ENCODE measurements around the gene TEX11. TPM values are rescaled to one million over a fixed set of nuclear protein-coding genes. Genes with fewer than 3 reads are reported as not detected.

Gene TEX11
- total and polyA plus RNA-seq, 2 experiments from 2014 or later: 0.60 to 1.0 TPM

DNA sequence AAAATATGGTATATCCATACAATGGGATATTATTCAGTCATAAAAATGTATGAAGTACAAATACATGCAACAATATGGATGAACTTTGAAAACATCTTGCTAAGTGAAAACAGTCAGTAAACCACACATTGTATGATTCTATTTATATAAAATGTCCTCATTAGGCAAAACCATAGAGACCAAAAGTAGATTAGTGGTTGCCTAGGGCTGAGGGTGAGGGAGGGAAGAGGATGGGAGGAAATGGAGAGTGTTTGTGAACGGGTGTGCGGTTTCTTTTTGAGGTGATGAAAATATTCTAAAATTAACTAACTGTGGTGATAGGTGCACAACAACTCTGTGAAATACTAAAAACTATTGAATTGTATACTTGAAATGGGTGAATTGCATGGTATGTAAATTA lies 29.6 kb downstream of the TEX11 start (continued):
- TF ChIP-seq ZNF462 (CRISPR knock-in tag; IDR thresholded peaks at IDR 0.05): no peak
- TF ChIP-seq STAT1 (IDR thresholded peaks at IDR 0.05; ENCODE audit: unreplicated experiment): no peak
- TF ChIP-seq NANOG (IDR thresholded peaks at IDR 0.05; ENCODE audit: borderline replicate concordance): no peak
- no peak for TF ChIP-seq ZNF331 (CRISPR knock-in tag; IDR thresholded peaks at IDR 0.05; ENCODE audit: low read depth)
- TF ChIP-seq JUNB (IDR thresholded peaks at IDR 0.05; ENCODE audit: unreplicated experiment): no peak

- Histone ChIP-seq H3K9me2 (ENCODE audit: insufficient read depth) (no peaks in the 10 kb centered on the region), H3K27me3 (ENCODE audit: insufficient read depth) (no peaks in the 10 kb centered on the region), H3K4me2 (no peak overlapping the region), H2AFZ (no peak overlapping the region), H3K4me1 (ENCODE audit: insufficient read depth) (no peaks in the 10 kb centered on the region), H4K20me1 (replicated peaks; ENCODE audit: insufficient read depth) (no peaks in the 10 kb centered on the region), H3K4me3 (no peak overlapping the region), H3K36me3 (ENCODE audit: insufficient read depth) (no peaks in the 10 kb centered on the region), H3K79me2 (replicated peaks; ENCODE audit: insufficient read depth) (no peaks in the 10 kb centered on the region), H3K27ac (ENCODE audit: low read depth) (no peak overlapping the region), H3F3A (replicated peaks; ENCODE audit: low read depth) (no peaks in the 10 kb centered on the region)
- peaks cover 3% of the 10 kb centered on the region for H3K27me3 Mint-ChIP-seq (ENCODE audit: insufficient read depth, low read depth, poor library complexity)
- no peak overlapping the region for H3K27ac Mint-ChIP-seq
- no peaks in the 10 kb centered on the region for H3K4me1 Mint-ChIP-seq
- no peak overlapping the region for H3K4me3 Mint-ChIP-seq
- DNase-seq (ENCODE audit: low spot score) (no peak), ATAC-seq (no peak)
- no peaks in the 10 kb centered on the region; the same call in 2 of the 3 replicates for H3K9me3 Mint-ChIP-seq
- H3K36me3 Mint-ChIP-seq (ENCODE audit: low read depth): no peaks in the 10 kb centered on the region
- TF ChIP-seq, protein P1, sequence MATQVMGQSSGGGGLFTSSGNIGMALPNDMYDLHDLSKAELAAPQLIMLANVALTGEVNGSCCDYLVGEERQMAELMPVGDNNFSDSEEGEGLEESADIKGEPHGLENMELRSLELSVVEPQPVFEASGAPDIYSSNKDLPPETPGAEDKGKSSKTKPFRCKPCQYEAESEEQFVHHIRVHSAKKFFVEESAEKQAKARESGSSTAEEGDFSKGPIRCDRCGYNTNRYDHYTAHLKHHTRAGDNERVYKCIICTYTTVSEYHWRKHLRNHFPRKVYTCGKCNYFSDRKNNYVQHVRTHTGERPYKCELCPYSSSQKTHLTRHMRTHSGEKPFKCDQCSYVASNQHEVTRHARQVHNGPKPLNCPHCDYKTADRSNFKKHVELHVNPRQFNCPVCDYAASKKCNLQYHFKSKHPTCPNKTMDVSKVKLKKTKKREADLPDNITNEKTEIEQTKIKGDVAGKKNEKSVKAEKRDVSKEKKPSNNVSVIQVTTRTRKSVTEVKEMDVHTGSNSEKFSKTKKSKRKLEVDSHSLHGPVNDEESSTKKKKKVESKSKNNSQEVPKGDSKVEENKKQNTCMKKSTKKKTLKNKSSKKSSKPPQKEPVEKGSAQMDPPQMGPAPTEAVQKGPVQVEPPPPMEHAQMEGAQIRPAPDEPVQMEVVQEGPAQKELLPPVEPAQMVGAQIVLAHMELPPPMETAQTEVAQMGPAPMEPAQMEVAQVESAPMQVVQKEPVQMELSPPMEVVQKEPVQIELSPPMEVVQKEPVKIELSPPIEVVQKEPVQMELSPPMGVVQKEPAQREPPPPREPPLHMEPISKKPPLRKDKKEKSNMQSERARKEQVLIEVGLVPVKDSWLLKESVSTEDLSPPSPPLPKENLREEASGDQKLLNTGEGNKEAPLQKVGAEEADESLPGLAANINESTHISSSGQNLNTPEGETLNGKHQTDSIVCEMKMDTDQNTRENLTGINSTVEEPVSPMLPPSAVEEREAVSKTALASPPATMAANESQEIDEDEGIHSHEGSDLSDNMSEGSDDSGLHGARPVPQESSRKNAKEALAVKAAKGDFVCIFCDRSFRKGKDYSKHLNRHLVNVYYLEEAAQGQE (IDR thresholded peaks at IDR 0.05; ENCODE audit: unreplicated experiment): no peak
- TF ChIP-seq POLR2AphosphoS5 (IDR thresholded peaks at IDR 0.05; ENCODE audit: low read depth): no peak
- TF ChIP-seq EZH2 (IDR thresholded peaks at IDR 0.05; ENCODE audit: low read depth, unreplicated experiment): no peak
- no peak for TF ChIP-seq NANOG (IDR thresholded peaks at IDR 0.05; ENCODE audit: borderline replicate concordance)
- no peak for TF ChIP-seq JUNB (IDR thresholded peaks at IDR 0.05; ENCODE audit: unreplicated experiment)
- TF ChIP-seq, protein P2, sequence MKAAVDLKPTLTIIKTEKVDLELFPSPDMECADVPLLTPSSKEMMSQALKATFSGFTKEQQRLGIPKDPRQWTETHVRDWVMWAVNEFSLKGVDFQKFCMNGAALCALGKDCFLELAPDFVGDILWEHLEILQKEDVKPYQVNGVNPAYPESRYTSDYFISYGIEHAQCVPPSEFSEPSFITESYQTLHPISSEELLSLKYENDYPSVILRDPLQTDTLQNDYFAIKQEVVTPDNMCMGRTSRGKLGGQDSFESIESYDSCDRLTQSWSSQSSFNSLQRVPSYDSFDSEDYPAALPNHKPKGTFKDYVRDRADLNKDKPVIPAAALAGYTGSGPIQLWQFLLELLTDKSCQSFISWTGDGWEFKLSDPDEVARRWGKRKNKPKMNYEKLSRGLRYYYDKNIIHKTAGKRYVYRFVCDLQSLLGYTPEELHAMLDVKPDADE (IDR thresholded peaks at IDR 0.05): no peak
- TF ChIP-seq, protein P3, sequence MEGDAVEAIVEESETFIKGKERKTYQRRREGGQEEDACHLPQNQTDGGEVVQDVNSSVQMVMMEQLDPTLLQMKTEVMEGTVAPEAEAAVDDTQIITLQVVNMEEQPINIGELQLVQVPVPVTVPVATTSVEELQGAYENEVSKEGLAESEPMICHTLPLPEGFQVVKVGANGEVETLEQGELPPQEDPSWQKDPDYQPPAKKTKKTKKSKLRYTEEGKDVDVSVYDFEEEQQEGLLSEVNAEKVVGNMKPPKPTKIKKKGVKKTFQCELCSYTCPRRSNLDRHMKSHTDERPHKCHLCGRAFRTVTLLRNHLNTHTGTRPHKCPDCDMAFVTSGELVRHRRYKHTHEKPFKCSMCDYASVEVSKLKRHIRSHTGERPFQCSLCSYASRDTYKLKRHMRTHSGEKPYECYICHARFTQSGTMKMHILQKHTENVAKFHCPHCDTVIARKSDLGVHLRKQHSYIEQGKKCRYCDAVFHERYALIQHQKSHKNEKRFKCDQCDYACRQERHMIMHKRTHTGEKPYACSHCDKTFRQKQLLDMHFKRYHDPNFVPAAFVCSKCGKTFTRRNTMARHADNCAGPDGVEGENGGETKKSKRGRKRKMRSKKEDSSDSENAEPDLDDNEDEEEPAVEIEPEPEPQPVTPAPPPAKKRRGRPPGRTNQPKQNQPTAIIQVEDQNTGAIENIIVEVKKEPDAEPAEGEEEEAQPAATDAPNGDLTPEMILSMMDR (conservative IDR thresholded peaks at IDR 0.05; ENCODE audit: low read depth in 2 of 2): no peak
- TF ChIP-seq EZH2phosphoT487 (IDR thresholded peaks at IDR 0.05; ENCODE audit: unreplicated experiment): no peak
- TF ChIP-seq STAT1 (IDR thresholded peaks at IDR 0.05; ENCODE audit: unreplicated experiment): no peak
- TF ChIP-seq ZNF331 (CRISPR knock-in tag; IDR thresholded peaks at IDR 0.05; ENCODE audit: low read depth): no peak
- no peak for TF ChIP-seq CREB1 (CRISPR knock-in tag; IDR thresholded peaks at IDR 0.05; ENCODE audit: low read depth)
- TF ChIP-seq ZNF114 (CRISPR knock-in tag; IDR thresholded peaks at IDR 0.05): no peak
Measured at GRCh38 chrX:70852294-70852693, 56.2 kb downstream of the TEX11 start.
